Heart right ventricle (tissue), 16 donors: Measurements from ENCODE around the gene MSANTD3. TPM values are rescaled to one million over a fixed set of nuclear protein-coding genes. Genes with fewer than 3 reads are reported as not detected.

Experiments used
- ATAC-seq, 8 donors: fragments of 200-7000 bp; cut with Tn5 transposase; one replicate each; pipeline ENCODE4 v1.9.1; 2020; ENCODE audit warnings: mild to moderate bottlenecking in 8 of 8, moderate library complexity in 8 of 8, moderate number of reproducible peaks in 1 of 8
- DNase-seq, 2 donors: peaks; one replicate each; pipeline ENCODE4 v3.0.0-alpha.2; 2020
- H3K27ac ChIP-seq, 10 donors: fragments of 200-600 bp; sonication (generic) in 2 of 10; one replicate each; pipeline versions ENCODE4 v1.5.0 to v1.8.0; 2020 to 2022; ENCODE audit warnings: mild to moderate bottlenecking in 3 of 10
- H3K27me3 ChIP-seq, 7 donors: fragments of 200-600 bp; one replicate each; pipeline ENCODE4 v1.8.0; 2021 to 2022; ENCODE audit warnings: mild to moderate bottlenecking in 2 of 7
- H3K36me3 ChIP-seq, 9 donors: fragments of 200-600 bp; sonication (generic) in 1 of 9; one replicate each; pipeline versions ENCODE4 v1.5.0 to v1.8.0; 2020 to 2022; ENCODE audit warnings: mild to moderate bottlenecking in 2 of 9
- H3K4me1 ChIP-seq, 9 donors: fragments of 200-600 bp; sonication (generic) in 1 of 9; one replicate each; pipeline versions ENCODE4 v1.5.0 to v1.8.0; 2020 to 2022; ENCODE audit warnings: mild to moderate bottlenecking in 4 of 9
- H3K4me3 ChIP-seq, 10 donors: fragments of 200-600 bp; sonication (generic) in 2 of 10; one replicate each; pipeline versions ENCODE4 v1.5.0 to v1.8.0; 2020 to 2022; ENCODE audit warnings: mild to moderate bottlenecking in 7 of 10, moderate library complexity in 2 of 10
- H3K9me3 ChIP-seq, 11 donors: fragments of 200-600 bp in 10 of 11; sonication (generic) in 2 of 11; one replicate each; pipeline versions ENCODE4 v1.5.0 to v1.8.0; 2013 to 2022; ENCODE audit warnings: mild to moderate bottlenecking in 2 of 11, control low read depth in 1 of 11, moderate library complexity in 1 of 11
- CTCF ChIP-seq, 9 donors: fragments of 200-600 bp; sonication (generic) in 2 of 9; IDR thresholded peaks; one replicate each; pipeline versions ENCODE4 v1.5.0 to v1.8.0; 2021 to 2022; ENCODE audit warnings: antibody characterized with exemption in 9 of 9, mild to moderate bottlenecking in 5 of 9, moderate library complexity in 1 of 9
- WGBS, 2 donors: extraction: QIAGEN DNeasy Blood & Tissue Kit; methylation state at CpG; one replicate each; pipeline ENCODE4 v1.1.7; 2013; ENCODE audit warnings: inconsistent platforms in 1 of 2; 5-methylcytosine and 5-hydroxymethylcytosine counted together
- intact Hi-C, 10 donors: fragments of 100-400 bp; cut with DNase I; formaldehyde crosslinking; loops; one replicate each; pipeline versions ENCODE4 v1.11.1 to v1.14.2; 2022
- polyA plus RNA-seq, 2 donors: library from polyadenylated mRNA; stranded (reverse); fragments of 200-250 nt; gene quantifications; one replicate each; pipeline ENCODE4 v1.2.3, GENCODE V29; 2013
- total RNA-seq, 10 donors: library from RNA; stranded (reverse); fragmentation: NEBNext Ultra II Directional in 3 of 10; extraction: Animal tissue kit (Norgen Biotek cat#: 25700) in 3 of 10; gene quantifications; one replicate each; pipeline versions ENCODE4 v1.2.1 to v1.2.4, GENCODE V29; 2021 to 2023
- donor health status: Arrhythmogenic right ventricular cardiomyopathy.
- donor health status: ischemic (EF 13 %, LVEDD 7.1; RV severe dilation, severe dysfunction).
- donor health status: healthy with polysubstance abuse.
- donor health status: DM: no; HTN: yes; CAD: no.
- donor health status: DM: no; HTN: no; CAD: no.
- donor health status: ischemic (EF 25% LVEDD 6.9; RV normal size, moderate dysfunction).
- donor health status: ischemic (EF 25% LVEDD 5.7; RV mildly dilated, moderate dysfunction).
- donor health status: healthy.
- donor health status: DM: yes; HTN: yes; CAD: no.
- donor health status: Ischemic cardiomyopathy.
- donor health status: ischemic (EF 35%, LVEDD 5.7; RV mildly dilated, moderate dysfunction).
- donor health status: nonischemic (EF 11% LVEDD 7.7; RV severe dilation, severe dysfunction).
- donor health status: DM: yes; HTN: yes; CAD: no.
- donor health status: PGD.
- donor health status: ischemic (EF 29% LVEDD 5.4; RV normal size, mild dysfunction).
- donor health status: nonischemic (EF 23%, LVEDD 6.1; RV moderate dilation, normal function).

MSANTD3 gene
- total and polyA plus RNA-seq, 12 donors, result 11.9 to 32.2 (median 20.1) TPM

- no peaks in the 10 kb centered on the region for H3K27me3 ChIP-seq
- H3K9me3 ChIP-seq, result no peaks in the 10 kb centered on the region
- H3K36me3 ChIP-seq, result peaks cover 0 to 60% (median 11%) of the 10 kb centered on the region in 9 donors
- no peak overlapping the region for H3K4me3 ChIP-seq
- TF ChIP-seq CTCF (IDR thresholded peaks at IDR 0.05), result no peak
- no peak for ATAC-seq
- DNase-seq, result no peak
- no peak overlapping the region for H3K27ac ChIP-seq
- H3K4me1 ChIP-seq, result peaks cover 0 to 30% (median 7%) of the 10 kb centered on the region in 9 donors
- intact Hi-C loops, result loop anchor here in 2 of 10 donors (5.0 to 10.0 kb wide), 2 partner anchors 148 to 150 kb away; no protein-coding TSS in a partner anchor
These were observed 20.1 kb downstream of the MSANTD3 start for GRCh38 chr9:100447041-100447440.

DNA sequence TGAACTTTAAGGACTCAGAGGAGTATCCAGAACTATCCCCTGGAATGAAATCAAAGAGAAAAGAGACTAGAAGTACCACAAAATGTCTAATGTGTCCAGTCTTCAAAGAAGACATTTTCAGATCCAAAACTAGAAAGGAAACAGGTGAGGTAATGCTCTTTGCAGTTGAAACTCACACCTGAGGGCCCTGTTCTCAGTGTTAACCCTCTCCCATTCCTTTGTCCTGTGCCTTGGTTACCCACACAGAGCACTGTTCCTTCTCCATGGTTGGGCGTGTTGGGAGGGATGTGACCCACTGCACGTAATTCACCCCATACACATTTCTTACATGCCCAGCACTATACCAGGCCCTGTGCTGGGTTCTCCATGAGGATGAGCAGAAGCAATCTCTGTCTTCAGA lies 21.3 kb downstream of the MSANTD3 start:
- Histone ChIP-seq H3K4me1 (peaks cover 0 to 30% (median 7%) of the 10 kb centered on the region in 9 donors), H3K36me3 (peaks cover 0 to 62% (median 14%) of the 10 kb centered on the region in 9 donors), H3K27ac (no peak overlapping the region), H3K27me3 (no peaks in the 10 kb centered on the region), H3K9me3 (peaks cover 0 to 5% (median 0%) of the 10 kb centered on the region in 11 donors), H3K4me3 (no peak overlapping the region)
- intact Hi-C loops, result loop anchor here in 2 of 10 donors (5.0 to 10.0 kb wide), 2 partner anchors 147 to 149 kb away; no protein-coding TSS in a partner anchor
- TF ChIP-seq CTCF (IDR thresholded peaks at IDR 0.05), result no peak
- WGBS, 2 donors, result 98 to 99% methylated on average over 2 of the region's 2 CpGs
- ATAC-seq (no peak), DNase-seq (no peak)

DNA sequence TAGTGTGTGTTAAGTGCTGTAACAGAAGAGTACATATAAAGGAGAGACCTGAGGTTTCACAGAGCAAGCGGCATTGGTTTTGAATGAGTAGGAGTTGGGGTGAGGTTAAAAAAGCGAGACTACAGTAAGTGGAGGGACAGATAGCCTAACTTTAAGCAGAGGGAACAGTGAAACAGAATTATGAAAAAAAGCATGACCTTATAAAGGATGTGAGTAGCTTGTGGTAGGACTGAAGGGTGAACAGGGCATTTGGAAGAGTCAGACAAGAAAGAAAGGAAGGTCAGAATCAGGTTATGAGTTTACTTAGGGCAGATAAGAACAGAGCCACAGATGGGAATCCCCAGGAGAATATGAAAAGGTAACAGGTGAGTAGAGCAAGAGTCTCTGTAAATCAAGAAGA lies 22.5 kb downstream of the MSANTD3 start:
- 97 to 100% methylated on average over 2 of the region's 2 CpGs for WGBS, 2 donors
- TF ChIP-seq CTCF (IDR thresholded peaks at IDR 0.05), result no peak
- Histone ChIP-seq H3K36me3 (peaks cover 0 to 65% (median 14%) of the 10 kb centered on the region in 9 donors), H3K27ac (no peak overlapping the region), H3K9me3 (peaks cover 0 to 7% (median 0%) of the 10 kb centered on the region in 11 donors), H3K4me3 (no peak overlapping the region), H3K4me1 (peaks cover 0 to 22% (median 5%) of the 10 kb centered on the region in 9 donors), H3K27me3 (no peaks in the 10 kb centered on the region)
- ATAC-seq (no peak), DNase-seq (no peak)
- intact Hi-C loops, result loop anchor here in 2 of 10 donors (5.0 to 10.0 kb wide), 2 partner anchors 145 to 148 kb away; no protein-coding TSS in a partner anchor

GRCh38 chr9:100452894-100453293 lies 26.0 kb downstream of the MSANTD3 start:
- Histone ChIP-seq H3K9me3 (peaks cover 0 to 7% (median 0%) of the 10 kb centered on the region in 11 donors), H3K27ac (no peak overlapping the region), H3K4me1 (peaks cover 0 to 12% (median 2%) of the 10 kb centered on the region in 9 donors), H3K27me3 (no peaks in the 10 kb centered on the region), H3K36me3 (peaks cover 0 to 48% (median 13%) of the 10 kb centered on the region in 9 donors), H3K4me3 (no peak overlapping the region)
- no peak for TF ChIP-seq CTCF (IDR thresholded peaks at IDR 0.05)
- no peak for DNase-seq
- intact Hi-C loops, result no loop called here
- ATAC-seq, result no peak
- WGBS, 2 donors, result 98% methylated on average over 2 of the region's 2 CpGs
